NK-92 treated with Interleukin-12 subunit alpha and Interleukin-12 subunit beta, amount 100 ng/mL, for 24 hours (cell line): Measurements from ENCODE around the gene LIMD2.
"Not testable (repeated sequence)": the region's sequence is repeated elsewhere in the genome, so short reads cannot be mapped to it uniquely, and the experiment has no call there.

Source experiments
- DNase-seq: peaks from one replicate; lab custom pipeline; 2025; lab: John Stamatoyannopoulos, UW

The LIMD2 gene

DNA sequence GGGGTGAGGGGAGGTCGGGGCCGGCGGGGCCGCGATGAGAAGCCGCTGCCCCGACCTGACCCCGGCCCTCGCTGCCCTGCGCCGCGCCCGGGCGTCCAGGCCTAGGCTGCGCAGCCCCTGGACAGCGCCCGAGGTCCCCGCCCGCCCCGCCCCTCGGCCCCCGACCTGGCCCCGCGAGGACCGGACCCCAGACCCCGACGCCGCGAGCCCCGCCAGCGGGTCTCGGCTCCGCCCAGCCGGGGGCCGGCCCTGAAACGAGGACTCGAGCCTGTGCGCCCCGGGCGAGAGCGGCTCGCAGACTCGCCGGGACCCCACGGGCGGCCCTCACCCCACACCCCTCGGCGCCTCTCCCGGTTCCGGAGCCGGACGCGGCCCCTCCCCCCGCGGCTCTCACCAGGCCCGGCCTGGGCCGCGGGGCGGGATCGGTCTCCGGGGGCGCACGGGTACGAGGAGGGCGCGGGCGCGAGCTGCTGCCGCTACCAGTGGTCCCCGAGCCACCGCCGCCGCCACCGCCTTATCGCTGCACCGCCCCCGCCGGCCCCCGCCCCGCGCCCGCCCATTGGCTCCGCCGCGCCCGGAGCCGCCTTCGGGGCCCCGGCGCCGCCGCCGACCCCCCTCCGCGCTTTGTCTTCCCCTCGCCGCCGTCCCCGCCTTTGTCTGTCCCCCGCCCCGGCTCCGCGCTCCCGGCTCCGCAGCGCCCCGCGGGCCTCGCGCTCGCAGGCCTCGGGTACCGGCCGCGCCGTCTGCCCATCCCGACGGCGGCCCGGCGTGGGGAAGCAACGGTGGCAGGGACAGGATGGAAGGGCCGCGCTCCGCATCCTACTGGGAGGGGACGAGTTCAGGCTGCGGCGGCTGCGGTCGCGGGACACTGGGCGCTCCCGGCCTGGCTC, at the start of gene LIMD2:
Gene LIMD2, minus strand, starts transcription at position 488 of the 890 bp plus-strand sequence. CDS start 827 bp downstream, outside the sequence.
- DNase-seq, result peak; percentile 80

DNA sequence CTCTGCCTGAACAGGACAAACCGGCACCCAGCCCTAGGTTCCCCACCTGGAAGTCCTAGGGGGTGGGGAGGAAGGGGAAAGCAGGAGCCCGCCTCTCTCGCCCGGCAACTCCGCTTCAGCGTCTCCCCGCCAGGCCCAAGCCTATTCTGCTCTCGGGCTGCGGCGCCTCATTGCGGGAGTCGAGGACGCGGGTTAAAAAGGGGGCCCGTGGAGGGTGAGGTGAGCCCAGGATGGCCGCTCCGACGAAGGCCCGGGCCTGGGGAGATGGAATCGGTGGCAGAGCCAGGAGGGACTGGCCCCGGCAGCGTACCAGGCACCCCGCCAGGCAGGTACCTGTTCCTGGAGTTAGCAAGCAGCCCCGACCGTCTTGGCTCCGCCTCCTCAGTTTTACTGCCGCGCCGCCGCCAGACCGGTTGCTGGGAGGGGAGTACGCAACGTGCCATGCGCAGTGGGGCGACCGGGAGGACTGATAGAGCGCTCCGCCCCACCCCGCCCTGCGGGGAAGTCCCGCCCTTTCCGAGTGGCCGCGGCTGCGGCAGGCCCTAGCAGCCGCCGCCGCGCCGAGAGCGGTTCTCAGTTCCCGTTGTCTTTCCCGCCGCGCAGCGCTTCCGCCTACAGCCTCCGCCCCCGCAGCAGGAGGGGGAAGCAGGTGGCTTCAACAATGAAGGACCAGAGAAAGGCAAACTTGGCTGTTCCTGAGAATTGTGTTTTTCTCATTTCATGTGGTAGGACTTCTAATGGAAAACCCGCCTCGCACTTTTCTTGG, 41.7 kb upstream of the LIMD2 start, which contains the start of gene STRADA:
Gene STRADA, minus strand, starts transcription at position 392 of the 766 bp plus-strand sequence. CDS start 13,430 bp downstream, outside the sequence.
- peak; percentile 99 for DNase-seq

DNA sequence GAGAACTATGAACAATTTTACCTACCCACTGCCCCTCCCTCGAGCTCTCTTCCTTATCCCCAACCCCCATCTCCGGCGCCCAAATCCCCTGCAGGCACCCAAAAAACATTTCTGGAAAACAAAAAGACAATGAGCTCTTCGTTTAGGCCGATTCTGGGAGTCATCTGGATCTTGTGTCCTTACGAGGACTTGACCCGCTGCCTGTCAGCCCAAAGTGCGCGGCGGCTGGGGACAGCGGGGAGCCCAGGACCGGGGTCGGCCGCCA, 41.1 kb upstream of the LIMD2 start:
- no peak for DNase-seq

DNA sequence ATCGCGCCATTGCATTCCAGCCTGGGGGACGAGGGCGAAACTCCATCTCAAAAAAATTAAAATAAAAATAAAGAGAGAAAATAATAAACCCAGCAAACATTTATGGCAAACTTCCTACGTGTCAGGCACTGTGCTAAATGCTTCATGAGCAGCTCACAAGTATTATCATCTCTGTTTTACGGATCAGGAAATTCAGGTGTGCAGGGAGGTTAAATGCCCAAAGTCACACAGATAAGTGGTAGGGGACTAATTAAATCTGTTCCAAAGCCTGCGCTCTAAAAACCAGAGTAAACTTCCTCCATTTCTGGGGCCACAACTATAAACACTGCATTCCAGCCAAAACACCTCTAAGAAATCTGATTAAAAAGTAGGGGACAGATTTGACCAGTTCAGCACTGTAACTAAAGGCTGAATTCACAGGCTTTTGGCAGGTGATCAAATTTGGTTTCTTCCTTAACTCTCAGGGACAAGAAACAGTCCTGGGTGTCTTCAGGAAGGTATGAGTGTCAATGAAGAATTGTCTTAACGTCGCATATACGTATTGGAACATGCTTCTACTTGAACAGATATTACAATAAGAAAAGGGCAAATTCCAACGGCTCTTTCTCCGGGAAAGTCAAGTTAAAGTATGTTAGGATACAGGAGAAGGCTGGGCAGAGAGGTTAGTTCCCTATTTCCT, 40.7 kb upstream of the LIMD2 start:
- no peak for DNase-seq

DNA sequence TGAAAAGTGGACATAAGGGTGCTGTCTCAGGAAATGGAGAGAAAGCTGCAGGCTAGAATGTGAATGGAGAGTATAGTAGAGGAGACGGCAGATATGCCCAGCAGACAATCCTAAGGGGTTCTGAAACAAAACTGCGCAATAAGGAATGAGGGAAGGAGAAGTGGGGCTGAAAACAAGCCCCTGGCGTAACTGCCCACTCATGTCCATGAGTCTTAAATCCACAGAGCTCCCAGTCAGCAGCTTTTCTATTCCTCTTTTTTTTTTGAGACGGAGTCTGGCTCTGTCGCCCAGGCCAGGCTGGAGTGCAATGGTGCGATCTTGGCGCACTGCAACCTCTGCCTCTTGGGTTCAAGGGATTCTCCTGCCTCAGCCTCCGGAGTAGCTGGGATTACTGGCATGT, 35.8 kb upstream of the LIMD2 start:
- no peak for DNase-seq

DNA sequence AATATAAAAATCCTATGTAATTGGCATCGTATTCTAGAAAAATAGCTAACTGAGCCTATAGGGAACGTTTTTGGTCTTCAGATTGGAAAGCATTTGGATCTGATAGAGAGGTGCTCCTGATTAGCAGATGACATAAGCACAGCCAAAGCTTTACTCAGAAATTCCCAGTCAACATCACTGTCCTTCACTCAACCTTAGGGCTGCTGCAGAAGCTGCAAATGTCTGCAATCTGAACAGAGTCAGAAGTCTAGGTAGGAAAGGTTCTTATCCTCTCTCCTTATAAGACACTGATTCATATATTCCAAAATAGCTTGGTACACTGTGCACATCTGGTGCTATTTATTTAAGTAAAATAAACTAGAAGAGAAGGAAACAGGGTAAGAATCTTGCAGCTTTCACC, 22.5 kb upstream of the LIMD2 start:
- no peak for DNase-seq

DNA sequence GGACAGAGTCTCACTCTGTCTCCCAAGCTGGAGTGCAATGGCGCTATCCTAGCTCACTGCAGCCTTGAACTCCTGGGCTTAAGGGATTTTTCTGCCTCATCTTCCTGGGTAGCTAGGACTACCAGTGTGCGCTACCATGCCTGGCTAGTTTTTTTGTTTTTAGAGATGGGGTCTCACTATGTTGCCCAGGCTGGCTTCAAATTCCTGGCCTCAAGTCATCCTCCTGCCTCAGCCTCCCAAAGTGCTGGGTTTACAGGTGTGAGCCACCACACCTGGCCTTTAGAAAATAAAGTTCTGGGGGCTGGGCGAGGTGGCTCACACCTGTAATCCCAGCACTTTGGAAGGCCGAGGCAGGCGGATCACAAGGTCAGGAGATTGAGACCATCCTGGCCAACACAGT, 20.3 kb upstream of the LIMD2 start:
- DNase-seq, result not testable (repeated sequence)

DNA sequence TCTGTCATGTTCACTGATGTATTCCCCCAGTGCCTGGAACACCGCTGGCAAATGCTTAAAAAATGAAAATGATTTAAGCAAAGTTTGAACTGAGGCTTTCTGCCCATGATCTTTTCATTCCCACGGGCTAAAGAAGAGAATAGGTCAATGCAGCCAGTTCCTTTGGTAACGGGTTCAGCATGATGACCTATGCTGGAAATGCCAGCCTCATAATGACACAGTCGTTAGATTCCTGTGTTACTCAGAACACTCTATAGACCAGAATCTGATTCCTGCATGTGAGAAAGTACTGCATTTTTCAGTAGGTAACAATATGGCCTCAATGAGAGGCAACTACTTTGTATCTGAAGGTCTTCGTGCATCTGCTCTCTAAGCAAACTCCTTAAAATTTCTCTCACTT, 19.1 kb upstream of the LIMD2 start:
- DNase-seq, result no peak

DNA sequence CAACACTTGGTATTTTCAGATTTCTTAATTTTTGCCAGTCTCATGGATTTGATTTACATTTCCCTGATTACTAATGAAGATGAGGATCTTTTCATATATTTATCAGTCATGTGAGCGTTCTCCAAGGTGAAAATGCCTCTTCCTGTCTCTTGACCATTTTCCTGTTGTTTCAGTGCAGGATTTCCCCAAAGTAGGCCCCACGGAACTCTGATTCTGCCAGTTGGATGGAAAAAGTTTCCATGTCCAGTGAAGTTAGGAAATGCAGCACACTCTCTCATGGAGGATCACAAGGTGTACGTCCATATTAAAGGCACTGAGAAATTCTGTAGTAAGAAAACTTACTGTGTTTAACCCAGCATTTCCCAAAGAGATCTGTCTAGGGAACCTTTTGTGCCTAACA, 16.5 kb upstream of the LIMD2 start:
- DNase-seq, result no peak

DNA sequence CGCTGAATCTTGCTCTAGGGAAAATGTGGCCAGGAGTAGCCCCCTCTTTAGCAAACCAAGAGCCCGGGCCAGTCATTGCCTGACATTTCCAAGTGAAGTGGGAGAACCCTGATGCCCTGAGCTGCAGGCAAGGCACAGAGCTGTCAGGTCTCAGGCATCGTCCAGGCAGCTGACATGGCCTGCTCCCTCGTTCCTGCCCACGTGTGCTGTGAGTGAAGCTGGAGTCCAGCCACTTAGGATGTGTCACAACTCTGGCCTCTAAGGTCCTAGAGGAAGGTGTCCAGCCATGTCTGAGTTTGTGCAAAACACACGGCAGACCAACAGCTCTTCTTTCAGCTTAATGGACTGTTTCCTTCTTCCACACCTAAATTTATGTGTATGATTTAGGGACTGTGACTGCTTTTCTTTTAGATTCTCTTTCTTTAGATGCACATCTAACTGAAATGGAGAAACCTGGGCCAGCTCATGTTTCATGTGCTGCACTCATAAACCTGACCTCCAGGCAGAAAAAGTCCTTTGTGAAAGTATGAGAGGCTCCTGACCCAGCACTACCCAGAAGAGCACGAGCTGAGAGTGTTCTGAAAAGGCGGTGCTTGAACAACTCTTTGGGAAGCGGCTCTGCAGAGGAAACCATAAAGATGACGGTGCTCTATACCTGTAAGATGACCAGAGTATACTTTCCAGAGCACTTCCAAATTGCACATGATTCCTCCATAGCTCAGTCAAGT, 14.8 kb upstream of the LIMD2 start:
- DNase-seq, result no peak

DNA sequence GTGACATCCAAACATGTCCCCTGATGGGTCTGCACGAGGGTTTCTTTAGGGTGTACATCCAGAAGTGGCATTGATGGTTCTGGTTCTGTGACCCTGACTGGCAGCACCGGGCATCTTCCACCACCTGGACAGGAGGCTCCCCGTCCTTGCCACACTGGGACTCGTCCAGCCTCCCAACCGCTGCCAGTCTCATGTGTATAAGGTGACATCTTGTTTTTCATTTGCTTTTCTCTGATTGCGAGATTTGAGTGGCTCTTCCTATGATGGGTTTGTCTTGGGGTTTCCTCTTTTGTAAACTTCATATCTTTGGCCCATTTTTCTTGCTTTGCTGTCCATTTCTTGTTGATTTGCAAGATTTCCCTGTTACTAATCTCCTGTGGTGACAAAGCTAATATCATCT, 9.2 kb upstream of the LIMD2 start:
- DNase-seq, result no peak

DNA sequence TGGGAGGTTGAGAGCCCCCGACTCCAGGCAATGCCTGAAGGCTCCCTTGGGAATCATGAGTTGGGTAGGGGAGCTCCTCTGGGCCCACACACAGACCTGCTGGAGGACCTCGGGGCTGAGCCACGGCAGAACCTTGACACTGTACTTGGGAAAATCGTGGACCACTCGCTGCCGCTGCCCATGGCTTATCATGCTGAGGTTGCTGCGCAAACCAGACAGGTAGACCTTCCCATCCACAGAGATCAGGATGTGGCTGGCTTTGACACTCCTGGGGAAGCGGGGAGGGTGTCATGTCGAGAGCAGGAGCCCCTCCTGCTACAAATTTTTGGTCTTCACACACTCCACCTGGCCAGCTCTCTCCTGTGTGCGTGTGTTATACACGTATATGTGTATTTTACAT, 7.2 kb upstream of the LIMD2 start:
- no peak for DNase-seq

DNA sequence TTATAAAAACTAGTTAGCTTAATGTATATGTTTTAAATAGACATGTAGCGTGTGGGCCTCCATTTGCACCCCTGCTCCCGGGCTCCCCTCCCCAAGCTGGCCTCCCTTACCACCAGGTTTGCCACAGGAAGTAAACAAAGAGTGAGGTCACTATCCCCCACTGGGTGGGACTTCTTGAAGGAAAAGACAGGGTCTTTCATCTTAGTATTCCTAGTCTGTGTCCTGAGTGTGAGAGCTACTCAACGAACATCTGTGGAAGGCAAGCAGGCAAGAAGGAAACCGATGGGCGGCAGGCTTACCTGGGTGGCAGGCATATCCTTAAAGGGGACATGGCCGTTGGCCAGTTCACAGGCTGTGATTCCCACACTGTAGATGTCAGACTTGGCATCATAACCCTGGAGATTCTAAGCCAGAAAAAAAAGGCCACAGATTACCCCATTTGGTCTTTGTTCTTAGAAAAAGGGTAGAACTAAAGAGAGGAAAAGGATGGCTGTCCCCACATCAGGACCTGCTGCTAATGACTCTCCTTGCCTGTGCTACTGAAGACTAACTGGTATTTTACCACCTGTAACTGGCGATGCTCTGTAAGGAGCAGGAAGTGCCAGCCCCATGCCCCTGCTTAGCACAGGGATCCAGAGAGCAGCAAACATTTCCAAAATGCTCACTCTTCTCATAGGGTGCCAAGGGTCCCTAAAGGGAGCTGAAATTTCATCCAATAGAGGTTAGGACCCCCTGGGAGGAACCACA, 6.6 kb upstream of the LIMD2 start:
- no peak for DNase-seq

DNA sequence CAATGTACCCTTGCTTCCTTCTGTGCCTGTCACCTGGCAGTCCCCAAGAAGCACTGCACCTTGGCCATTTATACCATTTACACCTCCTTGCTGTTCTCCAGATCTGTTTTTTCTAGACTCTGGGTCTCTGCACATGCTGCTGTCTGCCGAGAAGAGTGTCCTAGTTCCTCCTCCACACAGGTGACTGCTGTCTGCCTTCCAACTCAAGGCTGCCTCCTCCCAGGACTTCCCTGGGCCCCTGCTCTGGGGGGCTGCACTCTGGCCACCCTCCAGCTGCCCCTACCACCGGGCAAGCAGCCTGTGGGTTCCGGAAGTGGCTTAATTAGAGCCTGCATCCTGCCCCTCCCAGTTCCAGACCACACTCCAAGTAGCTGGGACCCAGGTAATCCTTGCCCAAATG, 5.7 kb upstream of the LIMD2 start:
- DNase-seq, result no peak

DNA sequence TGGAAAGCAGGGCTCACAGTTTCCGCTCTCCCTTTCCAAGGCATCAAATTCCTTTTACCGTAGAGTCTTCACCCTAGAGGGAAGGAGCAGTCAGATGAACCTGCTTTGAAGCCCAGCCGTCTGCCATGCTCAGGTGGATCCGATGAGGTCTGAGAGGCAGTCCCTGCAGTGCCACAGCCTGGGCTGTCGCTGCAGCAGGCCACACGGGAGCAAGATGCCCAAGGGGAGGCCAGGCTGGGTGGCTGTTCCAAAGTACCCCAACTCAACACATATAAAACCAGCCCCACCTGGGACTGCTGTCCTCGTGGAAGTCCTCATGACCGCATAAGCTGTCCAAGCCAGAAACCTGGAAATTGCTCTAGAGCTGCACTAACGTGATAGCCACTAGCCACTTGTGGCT, 4.9 kb upstream of the LIMD2 start:
- DNase-seq, result no peak

DNA sequence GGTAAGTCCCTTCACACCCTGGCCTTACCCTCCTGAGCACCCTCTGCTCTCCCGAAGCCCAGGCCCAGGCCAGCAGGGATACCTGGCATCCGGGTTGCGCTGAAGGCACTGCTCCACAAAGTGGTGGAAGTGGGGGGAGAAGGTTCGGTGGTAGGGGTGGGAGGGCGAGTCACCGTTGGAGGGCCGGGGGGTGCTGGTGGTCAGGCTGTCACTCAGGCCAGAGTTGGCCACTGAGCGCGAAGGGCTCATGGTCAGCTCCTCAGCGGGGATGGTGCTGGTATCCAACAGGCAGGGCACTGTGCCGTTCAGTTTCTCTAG, 4.3 kb upstream of the LIMD2 start:
- DNase-seq, result no peak

DNA sequence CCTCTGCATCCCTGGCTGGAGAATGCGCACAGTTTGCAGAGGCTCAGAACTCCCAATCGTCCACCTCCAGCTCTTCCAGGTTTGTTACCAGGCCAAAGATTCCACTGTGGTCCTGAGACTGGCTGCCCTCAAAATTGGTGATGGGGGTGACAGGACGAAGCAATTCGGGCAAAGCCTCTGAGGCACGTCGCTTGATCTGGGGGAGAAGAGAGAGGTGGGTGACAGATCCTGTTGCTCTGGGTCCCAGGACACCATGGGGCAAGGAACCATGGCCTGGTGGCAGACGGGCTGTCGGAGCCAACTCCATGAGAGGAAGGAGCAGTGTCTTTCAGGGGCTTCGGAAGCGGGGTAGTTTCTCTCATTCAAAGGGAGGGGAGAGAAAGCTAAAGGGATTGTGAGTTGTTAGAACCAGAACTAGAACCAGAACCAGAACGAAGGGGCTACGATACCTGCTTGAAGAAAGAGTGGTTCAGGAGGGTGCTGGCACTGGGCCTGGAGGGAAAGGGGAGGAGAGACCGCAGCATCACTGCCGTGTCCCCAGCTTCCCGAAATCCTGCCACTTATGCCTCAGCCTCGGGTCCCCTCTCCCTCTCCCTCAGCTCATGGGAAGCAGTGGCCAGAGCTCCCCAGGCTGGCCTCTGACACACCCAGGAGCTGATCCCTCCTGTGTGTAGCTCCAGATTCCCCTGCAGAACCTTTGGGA, 3.8 kb upstream of the LIMD2 start:
- DNase-seq, result no peak

DNA sequence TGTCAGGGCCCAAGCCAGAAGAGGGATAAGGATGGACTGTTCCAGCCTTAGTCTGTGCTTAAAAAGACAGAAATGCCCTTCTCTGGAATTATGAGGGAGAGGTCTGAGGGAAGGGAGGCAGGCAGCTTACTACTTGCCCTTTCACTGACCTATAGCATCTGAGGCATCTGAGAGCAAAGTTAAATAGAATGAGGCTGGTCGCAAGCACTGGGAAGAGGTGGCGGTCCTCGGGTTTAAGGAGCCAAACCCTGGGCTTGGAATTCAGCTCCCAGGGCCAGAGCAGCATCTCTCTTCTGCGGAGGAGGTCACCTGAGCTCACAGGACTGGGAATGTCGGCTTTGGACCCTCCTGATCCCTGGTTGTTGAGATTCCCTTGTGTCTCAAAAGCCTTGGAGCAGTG, 3.1 kb upstream of the LIMD2 start:
- no peak for DNase-seq

DNA sequence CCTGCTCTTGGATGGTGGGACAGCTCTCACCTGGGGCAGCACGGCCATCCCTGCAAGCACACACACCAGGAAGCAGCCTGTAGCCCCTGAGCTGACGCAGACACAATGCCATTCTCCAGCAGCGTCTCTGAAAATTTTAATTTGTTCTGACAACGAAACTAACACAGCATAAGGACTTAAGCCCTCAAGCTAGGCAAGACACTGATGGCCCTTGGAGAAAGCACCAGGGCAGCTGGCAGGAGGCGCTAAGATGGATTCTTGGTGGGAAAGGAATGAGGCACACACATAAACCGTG, 2.7 kb upstream of the LIMD2 start:
- no peak for DNase-seq

DNA sequence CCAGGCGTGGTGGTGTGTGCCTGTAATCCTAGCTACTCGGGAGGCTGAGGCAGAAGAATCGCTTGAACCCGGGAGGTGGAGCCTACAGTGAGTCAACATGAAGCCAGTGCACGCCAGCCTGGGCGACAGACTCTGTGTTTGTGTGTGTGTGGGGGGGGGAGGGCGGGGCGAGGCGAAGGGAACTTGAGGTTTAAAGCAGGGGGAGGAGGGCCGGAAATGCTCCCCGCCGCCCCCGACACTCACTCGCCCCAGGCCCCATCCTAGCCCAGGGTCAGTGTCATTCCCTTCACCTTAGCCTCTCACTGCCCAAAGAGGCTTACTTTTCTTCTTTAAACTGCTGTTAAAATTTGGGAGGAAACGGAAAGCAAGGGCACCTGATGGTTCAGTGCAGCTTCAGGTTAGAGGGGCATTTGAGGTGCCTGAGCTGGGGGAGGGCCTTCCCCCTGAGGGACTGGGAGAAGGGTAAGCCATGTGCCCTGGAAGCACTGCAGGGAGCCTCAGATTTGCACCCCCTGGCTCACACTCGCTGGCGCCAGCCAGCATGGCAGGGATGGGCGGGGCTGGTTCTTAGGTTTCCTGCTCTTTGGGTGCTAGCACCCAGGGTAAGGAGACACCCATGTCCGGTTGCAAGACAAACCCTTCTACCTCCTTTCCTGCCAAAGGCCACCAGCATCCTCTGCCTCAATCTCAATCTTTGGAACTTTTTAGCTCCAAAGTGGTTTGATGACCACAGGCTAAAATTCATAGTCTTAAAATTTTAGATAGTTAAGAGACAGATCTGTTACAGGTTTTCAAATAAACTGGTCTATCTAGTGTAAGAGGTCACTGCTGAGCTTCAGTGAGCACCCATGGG, 2.2 kb upstream of the LIMD2 start:
- peak; percentile 82 for DNase-seq
